HG03354 (cell line): ENCODE data around the gene PATE1.

ENCODE experiments used
- ATAC-seq: cut with Tn5 transposase; IDR thresholded peaks from one replicate; pipeline ENCODE4 v1.9.1; 2021; ENCODE audit warnings: mild to moderate bottlenecking; ENCODE audit not compliant: unreplicated experiment, poor library complexity, severe bottlenecking

PATE1 gene

GRCh38 chr11:125784678-125785077 lies 38.6 kb downstream of the PATE1 start:
- no peak for ATAC-seq

- no peak for ATAC-seq
These were observed 41.7 kb downstream of the PATE1 start, which contains the start of gene PATE3 for GRCh38 chr11:125787827-125788226. Gene PATE3, plus strand, starts transcription at chr11:125788127. Its CDS starts 25 bp downstream, at chr11:125788152.

GRCh38 chr11:125790825-125791224 lies 44.7 kb downstream of the PATE1 start:
- ATAC-seq = no peak

- ATAC-seq = no peak
These were observed 51.6 kb downstream of the PATE1 start for GRCh38 chr11:125797641-125798040.
